ENCODE data around the gene TES. TPM values are rescaled to one million over a fixed set of nuclear protein-coding genes. Genes with fewer than 3 reads are reported as not detected.

The TES gene
- total RNA-seq, 1 experiment from 2014 or later: 28.2 TPM

GRCh38 chr7:116261904-116262303 lies 51.6 kb downstream of the TES start:
- H3K4ac ChIP-seq (ENCODE audit: low read depth, low read length): no peak overlapping the region
- no peak overlapping the region for H2BK15ac ChIP-seq (ENCODE audit: low read depth, low read length)
- H4K5ac ChIP-seq (ENCODE audit: insufficient read length, low read depth, low read length): no peak overlapping the region
- Mint-ChIP-seq H3K9me3 (no peaks in the 10 kb centered on the region), H3K27ac (no peak overlapping the region), H3K36me3 (ENCODE audit: insufficient read depth in 1 of 3, low read depth in 3 of 3) (peaks cover 0 to 3% (median 0%) of the 10 kb centered on the region in 3 experiments; a peak in 2 of 7 replicates), H3K4me3 (no peak overlapping the region), H3K4me1 (no peaks in the 10 kb centered on the region; a peak in 1 of 4 replicates), H3K27me3 (ENCODE audit: low read depth) (no peaks in the 10 kb centered on the region)
- WGBS (ENCODE audit: extremely low coverage, insufficient read length, low lambda C conversion rate): no CpG with 5 or more reads among the region's 3 CpGs
- H3K79me2 ChIP-seq (ENCODE audit: insufficient read depth, low read length): no peaks in the 10 kb centered on the region
- no peak overlapping the region for H2AK5ac ChIP-seq (ENCODE audit: insufficient read length, low read length)
- H4K91ac ChIP-seq (ENCODE audit: insufficient read length, low read depth, low read length): no peak overlapping the region
- H3K4me1 ChIP-seq (ENCODE audit: insufficient read depth, low read length): no peaks in the 10 kb centered on the region
- H2BK120ac ChIP-seq (ENCODE audit: low read depth, low read length, poor library complexity, severe bottlenecking): no peak overlapping the region
- H2BK5ac ChIP-seq (ENCODE audit: insufficient read length, low read length): no peak overlapping the region
- H3K18ac ChIP-seq (ENCODE audit: insufficient read length, low read depth, low read length): no peak overlapping the region
- DNase-seq: no peak
- no peak overlapping the region for H2AFZ ChIP-seq (ENCODE audit: low read length)
- H3K27ac ChIP-seq (ENCODE audit: insufficient read length, low read depth, low read length): no peak overlapping the region
- no peak overlapping the region for H4K8ac ChIP-seq (replicated peaks; ENCODE audit: insufficient read length, low read depth, low read length)
- no peak for TF ChIP-seq CTCF (conservative IDR thresholded peaks at IDR 0.05)
- H3K56ac ChIP-seq (ENCODE audit: insufficient read length, low read depth, low read length): no peak overlapping the region
- H3K9ac ChIP-seq (ENCODE audit: extremely low read depth, insufficient read length, low read length): no peak overlapping the region
- H2BK12ac ChIP-seq (ENCODE audit: insufficient read length, low read depth, low read length): no peak overlapping the region
- no peaks in the 10 kb centered on the region for H4K20me1 ChIP-seq (ENCODE audit: control insufficient read depth, insufficient read depth, insufficient read length)
- no peaks in the 10 kb centered on the region for H3K23me2 ChIP-seq (ENCODE audit: insufficient read length, low read depth, low read length, poor library complexity, severe bottlenecking)
- H2BK20ac ChIP-seq (ENCODE audit: low read depth, low read length, poor library complexity, severe bottlenecking): no peak overlapping the region
- no peak overlapping the region for H3K23ac ChIP-seq (ENCODE audit: insufficient read length, low read depth, low read length)
- H3K79me1 ChIP-seq (ENCODE audit: insufficient read depth, low read depth, low read length, poor library complexity, severe bottlenecking): no peaks in the 10 kb centered on the region
- H3K14ac ChIP-seq (ENCODE audit: insufficient read depth, low read length): no peak overlapping the region
- H3K9me3 ChIP-seq (ENCODE audit: control insufficient read depth, low read depth, low read length): no peaks in the 10 kb centered on the region
- H3T11ph ChIP-seq (ENCODE audit: low read length): no peak overlapping the region
- H3K4me2 ChIP-seq (ENCODE audit: insufficient read depth, insufficient read length, low read length): no peak overlapping the region
- H3K27me3 ChIP-seq (ENCODE audit: insufficient read depth, low read length): no peaks in the 10 kb centered on the region
